CD4-positive, alpha-beta T cell treated with Interleukin-17A for 4 hours (primary cell): ENCODE measurements around the gene MORN1.

Source experiments
- DNase-seq: peaks from one replicate; pipeline ENCODE4 v3.0.0-alpha.2; 2020; ENCODE audit warnings: mixed read lengths

The MORN1 gene

GRCh38 chr1:2350501-2350900 is 40.9 kb downstream of the MORN1 start:
- no peak for DNase-seq

DNA sequence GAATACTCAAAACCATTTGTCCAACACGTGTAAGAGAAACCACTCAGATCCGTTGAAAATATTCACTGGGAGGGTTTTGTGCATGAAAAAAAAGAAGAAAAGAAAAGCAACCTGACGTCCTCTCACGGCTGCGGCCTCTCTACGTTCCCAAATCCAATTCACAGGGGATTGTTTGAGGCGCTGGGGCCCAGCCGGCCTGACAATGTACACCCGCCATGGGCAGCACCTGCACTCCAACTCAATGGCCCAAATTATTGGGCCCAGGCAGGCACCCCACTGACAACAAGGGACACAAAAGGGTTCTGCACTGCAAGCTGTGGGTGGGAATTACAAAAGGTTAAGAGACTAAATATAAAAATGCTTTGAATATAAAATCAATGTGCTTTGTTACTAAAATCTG is 41.5 kb downstream of the MORN1 start:
- no peak for DNase-seq

- no peak for DNase-seq
Measured at GRCh38 chr1:2348346-2349325, 42.7 kb downstream of the MORN1 start.

DNA sequence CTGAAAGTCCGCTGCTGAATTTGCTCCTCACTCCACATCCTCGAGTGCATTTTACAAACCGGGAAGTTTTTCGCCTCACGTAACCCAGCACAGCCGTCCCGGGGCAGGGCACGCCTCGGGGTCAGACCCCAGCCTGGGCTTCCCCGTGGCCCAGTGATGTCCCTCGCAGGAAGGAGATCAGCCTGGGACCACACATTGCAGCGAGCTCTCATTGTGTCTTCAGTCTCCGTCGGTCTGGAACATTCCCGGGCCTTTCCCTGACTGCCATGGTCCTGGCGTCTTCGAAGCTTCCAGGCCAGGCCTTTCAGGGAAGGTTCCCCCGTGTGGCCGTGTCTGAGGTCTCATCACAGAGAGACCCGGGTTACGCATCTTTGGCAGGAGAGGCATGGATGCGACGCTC is 43.5 kb downstream of the MORN1 start:
- no peak for DNase-seq

DNA sequence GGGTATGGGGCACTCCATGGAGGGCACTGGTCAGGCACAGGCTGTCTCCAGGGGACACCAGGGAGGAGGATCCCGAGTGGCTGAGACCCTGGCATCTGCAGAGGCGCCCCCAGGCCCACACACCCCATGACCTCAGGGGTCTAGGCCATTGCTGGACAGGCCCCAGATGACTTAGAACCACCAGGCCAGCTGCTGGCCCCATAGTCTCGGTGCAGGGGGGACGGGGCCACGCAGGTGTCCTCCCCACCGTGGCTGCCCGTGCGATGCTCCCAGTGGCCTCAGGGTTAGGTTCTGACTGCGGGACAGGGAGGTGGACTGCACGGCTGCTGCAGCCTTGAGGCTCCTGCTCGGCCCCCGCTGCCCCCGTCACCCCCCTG is 44.0 kb downstream of the MORN1 start:
- no peak for DNase-seq

- DNase-seq: no peak
Measured at GRCh38 chr1:2346691-2347408, 44.5 kb downstream of the MORN1 start.

GRCh38 chr1:2345297-2346075 is 45.9 kb downstream of the MORN1 start:
- DNase-seq: no peak

DNA sequence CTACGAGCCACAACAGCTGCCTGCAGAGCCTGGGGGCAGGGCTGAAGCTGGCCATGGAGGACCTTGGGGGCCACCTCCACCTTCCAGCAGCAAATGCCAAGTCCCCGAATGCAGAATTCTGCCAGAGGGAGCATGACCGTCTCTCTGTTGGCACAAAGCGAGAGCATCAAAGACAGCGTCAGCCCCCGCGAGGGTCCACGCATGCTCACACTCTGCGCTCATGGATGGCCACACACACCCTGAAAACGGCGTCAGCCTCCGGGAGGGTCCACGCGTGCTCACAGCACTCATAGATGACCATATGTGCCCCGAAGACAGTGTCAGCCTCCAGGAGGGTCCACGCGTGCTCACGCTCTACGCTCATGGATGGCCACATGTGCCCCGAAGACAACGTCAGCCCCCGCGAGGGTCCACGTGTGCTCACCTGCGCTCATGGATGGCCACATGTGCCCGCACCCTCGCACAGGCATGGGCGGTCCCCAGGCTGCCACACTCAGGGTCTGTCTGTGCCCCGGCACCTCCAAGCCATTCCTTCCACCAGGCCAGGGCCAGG is 46.5 kb downstream of the MORN1 start:
- DNase-seq: no peak

DNA sequence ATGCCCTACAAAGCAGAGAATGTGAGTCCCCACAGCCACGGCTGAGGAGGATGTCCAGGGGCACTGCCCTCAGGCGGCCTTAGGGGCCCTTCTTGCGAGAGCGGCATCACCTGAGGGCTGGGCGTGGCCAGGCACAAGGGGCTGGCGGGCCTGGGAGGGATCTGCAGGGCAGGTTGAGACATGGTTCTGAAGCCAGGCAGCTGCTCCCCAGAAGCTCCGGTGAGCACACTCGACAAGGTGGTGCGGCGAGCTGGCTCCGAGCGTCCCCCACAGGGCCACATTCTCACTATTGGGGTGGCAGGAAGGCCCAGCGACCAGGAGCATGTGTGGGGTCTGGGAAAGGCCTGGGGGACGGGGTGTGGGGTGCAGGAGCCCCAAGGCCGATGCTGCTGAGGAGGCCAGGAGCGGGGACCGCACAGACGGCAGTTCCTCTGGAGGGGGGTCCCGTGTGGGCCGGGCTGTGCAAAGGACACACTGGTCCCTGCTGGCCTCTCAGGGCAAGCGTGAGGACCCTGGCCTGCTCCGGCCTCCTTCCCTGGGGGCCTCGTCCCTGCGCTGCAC is 47.2 kb downstream of the MORN1 start:
- no peak for DNase-seq

- no peak for DNase-seq
Measured at GRCh38 chr1:2343023-2343935, 48.1 kb downstream of the MORN1 start.

- DNase-seq: no peak
Measured at GRCh38 chr1:2342384-2343022, 48.9 kb downstream of the MORN1 start.

GRCh38 chr1:2341706-2342383 is 49.5 kb downstream of the MORN1 start:
- DNase-seq: no peak

DNA sequence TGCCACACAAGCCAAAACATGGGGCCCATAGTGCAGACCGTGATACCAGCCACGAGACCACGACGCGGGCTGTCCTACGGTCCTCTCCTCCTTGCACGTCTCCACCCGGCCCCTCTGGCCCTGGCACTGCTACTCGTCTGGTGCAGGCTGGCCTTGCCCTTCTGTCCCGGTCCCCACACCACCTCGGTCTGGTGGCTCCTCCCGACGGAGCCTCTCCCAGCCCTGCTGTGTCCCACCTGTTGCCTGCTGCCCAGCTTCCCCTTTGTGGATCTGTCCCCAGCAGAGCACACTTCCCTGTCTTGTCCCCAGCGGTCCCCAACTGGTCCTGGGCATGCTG is 50.5 kb downstream of the MORN1 start:
- DNase-seq: no peak

DNA sequence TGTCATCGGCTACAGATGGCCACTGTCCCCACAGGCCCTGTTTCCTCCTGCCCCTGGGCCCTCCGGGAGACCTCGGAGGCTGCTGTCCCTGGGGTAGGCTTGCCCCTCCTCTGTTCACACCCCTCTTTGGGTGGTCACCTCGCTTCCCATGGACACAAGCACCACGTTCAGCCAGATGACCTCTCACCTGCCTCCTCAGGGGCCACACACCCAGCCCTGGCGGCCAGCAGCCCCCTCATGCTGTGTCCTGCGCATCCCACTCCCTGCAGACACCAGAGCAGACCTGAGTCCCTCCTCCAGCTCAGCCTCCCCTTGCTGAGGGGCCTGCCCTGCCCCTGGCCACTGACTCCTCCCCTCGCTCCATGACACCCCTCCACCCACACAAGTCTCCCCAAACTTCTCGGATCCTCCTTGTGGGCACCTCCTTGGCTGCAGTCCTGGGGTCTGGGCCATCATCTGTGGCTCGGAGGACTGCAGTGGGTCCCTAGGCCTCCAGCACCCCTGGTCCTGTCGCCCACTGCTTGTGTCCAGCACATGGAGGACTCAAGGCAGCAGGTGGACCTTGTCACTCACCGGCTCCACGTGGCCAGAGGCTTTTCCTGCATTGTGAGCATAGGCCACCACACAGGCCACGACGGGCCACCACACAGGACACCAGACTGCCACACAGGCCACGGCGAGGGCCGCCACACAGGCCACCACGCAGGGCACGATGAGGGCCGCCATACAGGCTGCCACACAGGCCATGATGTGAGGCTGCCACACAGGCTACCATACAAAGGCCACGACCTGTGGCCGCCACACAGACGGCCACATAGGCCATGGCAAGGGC is 51.1 kb downstream of the MORN1 start:
- DNase-seq: no peak

- DNase-seq: no peak
Measured at GRCh38 chr1:2339206-2340085, 51.9 kb downstream of the MORN1 start.

DNA sequence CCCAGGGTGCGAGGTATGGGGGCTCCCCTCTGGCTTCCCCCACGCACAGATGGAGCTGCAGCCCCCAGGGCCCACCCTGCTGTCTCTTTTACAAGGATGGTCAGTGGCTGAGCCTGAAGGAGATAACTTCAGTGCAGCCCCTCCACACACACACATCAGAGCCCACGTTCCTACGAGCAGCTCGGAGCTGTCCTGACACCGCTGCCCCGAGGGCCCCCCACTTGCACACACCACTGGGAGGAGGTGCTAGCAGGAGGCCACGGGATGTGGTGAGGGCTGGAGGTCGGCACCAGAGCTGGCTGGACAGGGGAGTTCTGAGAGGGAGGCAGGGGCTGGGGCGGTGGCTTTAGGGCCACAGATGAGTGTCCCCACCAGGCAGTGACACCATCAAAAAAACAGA is 53.9 kb downstream of the MORN1 start:
- DNase-seq: no peak

DNA sequence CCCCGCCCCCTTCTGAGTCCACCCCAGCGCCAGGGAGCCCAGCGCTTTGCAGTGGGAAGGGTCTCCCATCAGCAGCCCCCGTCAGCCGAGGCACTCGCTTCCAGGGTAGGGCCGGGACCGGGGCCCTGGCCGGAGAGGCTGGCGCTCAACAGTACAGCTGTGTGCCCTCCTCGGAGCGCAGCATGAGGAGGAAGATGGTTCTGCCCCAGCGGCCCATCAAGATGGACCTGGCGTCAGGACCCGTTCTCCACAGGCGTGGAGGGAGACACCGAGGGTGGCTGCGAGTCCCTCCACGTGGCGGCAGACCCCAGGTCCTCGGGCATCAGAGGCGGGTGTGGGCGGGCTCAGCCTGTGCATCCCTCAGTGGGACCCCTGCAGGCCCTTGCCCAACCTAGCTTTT is 54.3 kb downstream of the MORN1 start:
- no peak for DNase-seq

DNA sequence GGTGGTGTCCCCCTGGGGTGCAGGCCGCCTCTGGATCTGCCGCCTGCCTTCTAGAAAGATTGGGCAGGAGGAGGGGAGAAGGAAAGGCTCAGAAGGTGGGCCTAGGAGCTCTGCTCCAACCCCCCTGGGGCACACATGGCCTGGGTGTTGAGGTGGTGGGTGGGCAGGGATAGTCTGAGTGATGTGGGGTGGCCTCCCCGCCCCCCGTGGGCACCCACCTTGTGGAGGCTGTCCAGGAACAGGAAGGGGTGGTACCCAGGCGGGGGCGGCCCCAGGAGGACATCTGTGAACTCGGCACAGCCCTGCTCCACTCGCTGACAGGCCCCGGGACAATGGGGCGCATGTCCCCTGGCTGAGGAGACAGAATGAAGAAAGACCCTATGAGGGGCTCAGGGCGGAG is 54.9 kb downstream of the MORN1 start:
- no peak for DNase-seq
